AG08396 (cell line): Measurements from ENCODE around the gene MSRB3.
"Not testable (repeated sequence)": the region's sequence is repeated elsewhere in the genome, so short reads cannot be mapped to it uniquely, and the experiment has no call there.

Experiments used
- DNase-seq: peaks from one replicate; pipeline ENCODE4 v3.0.0; 2012; ENCODE audit warnings: low spot score, mixed read lengths

The MSRB3 gene

DNA sequence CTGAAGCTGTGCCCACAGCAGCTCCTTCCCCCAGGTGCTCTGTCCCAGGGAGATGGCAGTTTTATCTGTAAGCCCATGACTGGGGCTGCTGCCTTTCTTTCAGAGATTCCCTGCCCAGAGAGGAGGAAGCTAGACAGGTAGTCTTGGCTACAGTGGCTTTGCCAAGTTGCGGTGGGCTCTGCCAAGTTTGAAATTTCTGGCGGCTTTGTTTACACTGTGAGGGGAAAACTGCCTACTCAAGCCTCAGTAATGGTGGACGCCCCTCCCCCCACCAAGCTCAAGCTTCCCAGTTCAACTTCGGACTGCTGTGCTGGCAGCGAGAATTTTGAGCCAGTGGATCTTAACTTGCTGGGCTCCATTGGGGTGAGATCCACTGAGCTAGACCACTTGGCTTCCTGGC lies 124.7 kb downstream of the MSRB3 start:
- no peak for DNase-seq

DNA sequence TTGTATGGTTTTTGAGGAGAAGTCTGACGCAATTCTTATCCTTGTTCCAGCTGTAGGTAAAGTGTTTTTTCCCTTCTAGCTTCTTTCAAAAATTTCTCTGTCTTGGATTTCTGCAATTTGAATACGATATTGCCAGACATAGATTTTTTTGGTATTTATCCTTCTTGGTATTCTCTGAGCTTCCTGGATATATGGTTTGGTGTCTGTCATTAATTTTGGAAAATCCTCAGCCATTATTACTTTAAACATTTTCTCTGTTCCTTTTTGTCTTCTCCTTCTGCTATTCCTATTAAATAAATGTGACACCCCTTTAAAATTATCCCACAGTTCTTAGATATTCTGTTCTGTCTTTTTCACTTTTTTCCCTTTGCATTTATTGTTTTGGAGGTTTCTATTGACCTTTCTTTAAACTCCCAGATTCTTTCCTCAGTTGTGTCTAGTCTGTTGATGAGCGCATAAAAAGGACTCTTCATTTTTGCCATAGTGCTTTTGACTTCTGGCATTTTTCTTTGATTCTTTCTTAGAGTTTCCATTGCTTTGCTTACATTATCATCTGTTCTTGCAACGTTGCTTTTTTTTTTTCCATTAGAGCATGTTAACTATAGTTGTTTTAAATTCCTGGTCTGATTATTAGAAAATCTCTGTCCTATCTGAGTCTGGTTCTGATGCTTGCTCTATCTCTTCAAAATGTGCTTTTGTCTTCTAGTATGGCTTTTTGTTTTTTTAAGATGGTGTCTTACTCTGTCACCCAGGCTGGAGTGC lies 129.1 kb downstream of the MSRB3 start:
- no peak for DNase-seq

DNA sequence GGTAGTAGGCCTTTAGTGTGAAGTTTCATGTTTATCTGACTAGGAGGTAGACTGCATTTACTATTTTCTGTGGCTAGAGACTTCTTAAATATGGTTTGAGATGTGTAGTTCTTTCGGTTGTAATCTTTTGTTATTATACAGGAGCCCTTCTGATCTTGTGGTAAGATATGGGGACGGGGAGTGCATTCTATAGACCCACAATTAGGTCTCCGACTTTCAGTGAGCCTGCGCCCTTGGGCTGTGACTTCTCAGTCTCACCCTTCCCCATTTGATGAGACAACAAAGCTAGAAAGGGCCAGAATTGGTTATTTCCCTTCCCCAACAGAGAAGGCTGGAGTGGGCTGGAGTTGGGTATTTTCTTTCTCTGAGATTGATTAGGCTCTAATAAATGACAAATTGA lies 130.0 kb downstream of the MSRB3 start:
- DNase-seq, result no peak

DNA sequence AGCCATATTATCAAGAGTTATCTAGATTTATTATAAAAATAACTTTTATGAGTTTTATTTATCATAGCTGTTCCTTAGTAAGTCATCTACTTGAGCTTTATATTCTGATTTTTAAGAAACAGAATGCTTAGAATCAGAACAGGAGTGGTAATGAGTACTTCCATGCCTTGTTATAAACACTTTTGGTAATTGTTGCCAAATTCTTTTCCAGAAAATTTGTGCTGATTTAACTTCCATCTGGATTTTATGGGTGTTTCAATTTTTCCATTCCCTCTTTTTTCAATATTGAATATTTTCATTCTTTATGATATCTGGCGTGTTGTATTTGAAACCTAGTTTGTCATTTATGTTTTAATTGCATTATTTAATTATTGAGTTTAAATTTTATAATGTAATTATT lies 131.2 kb downstream of the MSRB3 start:
- no peak for DNase-seq

DNA sequence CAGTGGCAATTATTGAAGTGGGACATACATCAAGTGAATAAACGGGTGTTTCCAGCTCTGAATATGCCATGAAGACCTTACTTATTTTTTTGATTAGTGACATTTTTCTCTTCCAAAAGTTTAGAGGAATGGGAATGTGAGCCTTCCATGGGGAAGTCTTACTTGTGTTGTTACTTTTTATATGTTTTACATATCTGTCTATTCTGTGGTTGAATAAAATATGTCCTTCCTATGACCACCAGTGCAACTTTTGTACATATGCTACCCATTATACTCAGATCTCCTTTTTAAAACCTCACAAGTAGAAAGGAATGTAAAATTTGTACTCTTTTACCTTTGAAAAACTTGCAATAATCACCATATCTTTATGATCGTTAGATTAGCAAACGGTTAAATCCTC lies 132.7 kb downstream of the MSRB3 start:
- DNase-seq, result no peak

DNA sequence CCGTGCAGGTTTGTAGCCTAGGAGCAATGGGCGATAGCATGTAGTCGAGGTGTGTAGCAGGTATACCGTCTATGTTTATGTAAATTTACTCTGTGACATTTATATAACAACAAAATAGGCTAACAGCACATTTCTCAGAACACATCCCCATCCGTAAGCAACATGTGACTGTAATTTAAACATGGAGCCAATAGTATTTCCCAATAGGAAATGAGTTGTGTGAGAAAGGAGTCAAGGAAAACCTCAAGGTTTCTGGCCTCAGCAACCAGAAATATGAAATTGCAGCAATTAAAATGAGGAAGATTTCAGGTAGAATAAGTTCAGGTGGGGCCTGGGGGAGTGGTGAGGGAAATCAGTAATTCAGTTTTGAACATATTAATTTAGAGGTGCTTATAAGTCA lies 136.0 kb downstream of the MSRB3 start:
- no peak for DNase-seq

DNA sequence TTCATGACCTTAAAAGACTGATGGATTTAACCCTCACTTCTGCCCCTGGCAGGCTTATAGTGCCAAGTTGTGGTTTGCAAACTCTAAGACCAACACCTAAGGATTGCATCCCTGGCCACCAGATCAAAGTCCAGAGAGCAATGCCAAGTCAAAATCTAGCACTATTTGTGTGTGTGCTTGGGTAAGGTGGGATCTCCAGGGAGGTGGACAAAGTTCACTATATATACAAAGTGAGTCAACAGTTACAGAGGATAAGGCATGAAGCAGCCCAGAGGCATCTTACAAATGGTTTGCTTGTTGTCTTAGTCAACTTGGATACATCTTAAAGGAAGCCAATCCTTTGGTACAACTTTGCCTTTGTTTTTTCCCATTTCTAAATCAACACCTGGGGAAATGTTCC lies 137.3 kb downstream of the MSRB3 start:
- DNase-seq, result no peak

DNA sequence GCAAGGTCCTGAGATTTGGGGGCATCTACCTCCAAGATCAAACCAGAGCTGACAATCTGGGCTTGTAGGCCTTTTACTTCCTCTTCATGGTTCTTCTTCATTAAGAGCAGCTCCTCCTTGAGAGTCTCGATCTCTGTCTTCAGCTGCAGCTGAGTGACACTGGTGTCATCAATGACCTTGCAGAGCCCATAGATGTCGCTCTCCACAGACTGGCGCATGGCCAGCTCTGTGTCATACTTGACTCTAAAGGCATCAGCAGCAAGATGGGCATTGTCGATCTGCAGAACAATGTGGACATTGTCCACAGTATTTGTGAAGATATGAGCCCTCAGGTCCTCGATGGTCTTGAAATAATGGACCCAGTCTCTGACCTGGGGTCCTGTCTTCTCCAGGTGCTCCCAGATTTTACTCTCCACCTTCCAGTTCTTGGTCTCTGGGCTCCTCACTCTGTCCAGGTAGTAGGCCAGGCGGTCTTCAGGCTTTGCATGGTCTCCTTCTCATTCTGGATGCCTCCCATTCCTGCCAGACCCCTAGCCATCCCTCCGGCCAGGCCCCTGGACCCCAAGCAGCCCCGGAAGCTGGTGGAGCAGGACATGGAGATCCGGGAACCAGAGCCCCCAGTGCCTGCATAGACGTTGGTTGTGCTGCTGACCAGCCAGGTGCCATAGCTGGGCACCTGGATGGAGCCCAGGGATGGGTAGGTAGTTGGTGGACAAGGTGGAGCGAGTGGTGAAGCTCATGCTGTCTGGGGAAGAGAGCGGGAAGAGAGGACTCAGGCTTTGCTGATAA lies 141.0 kb downstream of the MSRB3 start:
- no peak for DNase-seq

DNA sequence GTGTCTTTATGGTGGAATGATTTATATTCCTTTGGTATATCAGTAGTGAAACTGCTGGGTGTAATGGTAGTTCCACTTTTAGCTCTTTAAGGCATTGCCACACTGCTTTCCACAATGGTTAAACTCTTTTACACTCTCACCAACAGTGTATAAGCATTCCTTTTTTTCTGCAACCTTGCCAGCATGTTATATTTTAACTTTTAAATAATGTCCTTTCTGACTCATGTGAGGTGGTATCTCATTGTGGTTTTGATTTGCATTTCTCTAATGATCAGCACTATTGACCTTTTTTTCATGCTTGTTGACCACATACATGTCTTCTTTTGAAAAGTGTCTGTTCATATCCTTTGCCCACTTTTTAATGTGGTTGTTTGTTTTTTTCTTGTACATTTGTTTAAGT lies 142.5 kb downstream of the MSRB3 start:
- DNase-seq, result no peak

DNA sequence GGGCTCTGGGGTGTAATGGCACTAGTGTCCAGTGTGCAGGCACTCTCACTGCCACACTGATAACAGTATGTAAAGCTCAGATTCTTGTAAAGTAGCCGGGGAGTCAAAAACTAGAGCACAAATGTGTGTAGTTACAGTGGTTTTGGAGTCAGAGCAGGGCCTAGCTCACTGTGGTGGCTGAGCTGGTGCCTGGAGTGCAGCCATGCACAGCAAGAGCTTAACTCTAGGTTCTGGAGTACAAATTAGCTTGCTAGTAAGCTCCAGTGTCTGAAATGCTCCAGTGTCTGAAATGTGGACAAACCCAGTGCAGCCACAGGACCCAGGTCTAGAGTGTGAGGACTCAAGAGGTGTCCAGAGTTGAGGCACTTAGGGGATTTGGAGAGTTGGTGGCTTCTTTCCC lies 149.2 kb downstream of the MSRB3 start:
- no peak for DNase-seq

DNA sequence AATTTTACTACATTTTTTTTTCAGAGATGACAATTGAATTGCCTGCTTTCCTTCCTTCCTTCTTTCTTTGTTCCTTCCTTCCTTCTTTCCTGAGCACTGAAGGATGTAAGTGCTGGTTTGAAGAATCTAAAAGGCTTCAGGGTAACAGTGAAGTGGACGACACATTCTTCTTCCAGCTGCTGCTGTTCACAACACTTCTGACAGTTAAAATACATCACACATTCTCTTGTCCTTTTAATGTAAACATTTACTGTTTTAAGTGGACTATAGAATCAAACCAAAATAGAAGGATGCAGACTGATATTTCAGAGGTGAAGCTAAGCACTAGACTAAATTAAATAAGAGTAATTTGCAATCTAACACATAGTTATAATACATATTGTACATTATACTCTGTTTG lies 151.5 kb downstream of the MSRB3 start:
- DNase-seq, result no peak

DNA sequence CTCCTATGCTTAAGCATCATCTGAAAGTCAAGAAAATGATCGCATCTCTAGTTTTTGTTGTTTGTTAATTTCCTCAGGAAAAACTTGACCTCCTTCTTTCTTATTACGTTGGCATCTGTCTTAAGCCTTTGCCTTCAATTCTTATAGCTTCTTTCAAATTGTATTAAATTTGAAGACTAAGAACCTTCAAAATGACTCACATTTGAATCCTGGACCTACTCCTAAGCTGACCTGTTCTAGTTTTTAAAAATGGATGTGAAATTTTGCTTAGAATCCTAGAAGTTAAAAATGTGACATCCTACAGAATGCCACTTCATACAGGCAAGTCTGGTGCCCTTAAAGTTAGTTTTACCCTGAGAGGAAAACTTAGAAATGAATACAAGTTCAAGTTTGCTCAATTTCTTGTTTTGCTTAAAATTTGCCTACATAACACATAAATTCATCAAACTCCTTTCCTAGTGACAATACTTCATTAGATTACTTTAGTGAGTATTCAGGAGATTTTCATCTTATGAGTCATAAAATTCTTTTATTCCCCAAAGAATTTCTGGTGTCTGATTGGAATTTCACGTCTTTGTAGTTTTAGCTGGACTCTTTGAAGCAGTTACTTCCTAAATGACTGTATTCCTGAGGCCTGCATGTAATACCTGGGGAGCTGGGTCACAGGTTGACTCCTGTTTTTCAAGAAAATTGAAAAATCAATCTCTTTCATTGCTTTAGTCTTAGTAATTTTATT lies 152.3 kb downstream of the MSRB3 start:
- peak; percentile 31 for DNase-seq

DNA sequence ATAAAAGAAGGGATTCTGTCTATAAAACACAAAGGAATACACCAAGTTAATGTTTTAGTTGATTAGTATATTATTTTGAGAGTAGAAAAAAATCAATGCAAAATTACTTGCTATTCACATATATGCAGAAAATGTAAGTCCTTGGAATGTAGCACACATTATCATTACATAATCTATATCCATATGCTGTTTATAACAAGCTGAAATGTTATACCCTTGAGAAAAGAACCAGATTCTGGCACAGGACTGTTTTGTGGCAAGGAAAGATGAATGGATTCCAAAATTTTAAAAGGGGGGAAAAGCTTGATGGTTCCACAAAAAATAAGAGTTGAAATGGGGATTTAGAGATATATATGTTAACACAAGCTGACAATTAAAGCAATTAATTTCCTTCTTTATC lies 153.6 kb downstream of the MSRB3 start:
- no peak for DNase-seq

DNA sequence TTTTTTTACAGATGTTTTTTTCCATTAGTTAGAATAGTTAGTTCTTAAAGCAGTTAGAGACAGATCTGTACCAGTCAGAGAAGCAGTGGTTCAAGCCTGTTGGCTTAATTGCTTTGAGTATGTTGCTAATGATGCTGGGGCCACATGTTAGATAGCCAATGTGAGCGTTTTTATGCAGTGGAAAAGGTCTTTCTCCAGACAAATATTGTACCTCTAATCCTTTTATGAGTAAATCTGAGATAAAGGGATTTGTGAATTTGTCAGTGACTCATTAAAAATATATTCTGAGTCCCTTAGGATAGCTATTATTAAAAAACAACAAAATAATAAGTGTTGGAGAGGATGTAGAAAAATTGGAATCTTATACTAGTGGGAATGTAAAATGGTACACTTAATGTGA lies 154.2 kb downstream of the MSRB3 start:
- no peak for DNase-seq

DNA sequence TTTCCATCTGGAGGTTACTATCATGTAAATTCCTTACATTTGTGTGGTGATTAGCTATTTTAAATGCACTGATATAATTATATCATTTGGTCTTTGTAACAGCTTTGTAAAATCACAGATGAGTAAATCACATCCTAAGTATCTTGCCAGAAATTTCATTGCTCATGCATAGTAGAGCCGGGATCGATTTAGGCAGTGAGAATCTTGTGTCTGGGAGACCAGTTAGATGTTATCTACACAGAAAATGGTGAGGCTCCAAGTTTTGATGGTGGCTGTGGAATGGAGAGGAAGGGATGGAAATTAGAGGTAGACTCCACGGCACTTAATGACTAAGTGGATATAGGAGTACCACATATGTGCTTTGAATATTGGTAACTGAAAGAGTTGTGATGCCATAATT lies 156.3 kb downstream of the MSRB3 start:
- no peak for DNase-seq

DNA sequence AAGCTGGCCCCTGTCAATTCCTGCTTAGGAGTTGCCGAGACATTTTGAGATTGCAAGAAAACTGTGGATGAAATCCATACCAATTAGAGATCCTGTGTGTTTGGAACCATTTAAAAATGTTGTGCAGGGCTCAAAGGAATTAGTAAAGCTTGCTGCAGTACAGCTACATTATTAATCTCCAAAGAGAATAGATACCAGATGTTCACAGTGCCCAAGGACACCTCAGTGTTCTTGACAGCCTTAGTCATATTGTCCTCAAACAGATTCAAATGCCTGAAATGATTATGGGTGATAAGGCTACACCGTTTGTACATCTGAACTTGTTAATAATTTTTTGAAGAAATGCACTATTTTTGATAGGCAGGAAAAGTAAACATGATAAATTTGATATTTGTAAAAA lies 164.6 kb downstream of the MSRB3 start:
- DNase-seq, result no peak

DNA sequence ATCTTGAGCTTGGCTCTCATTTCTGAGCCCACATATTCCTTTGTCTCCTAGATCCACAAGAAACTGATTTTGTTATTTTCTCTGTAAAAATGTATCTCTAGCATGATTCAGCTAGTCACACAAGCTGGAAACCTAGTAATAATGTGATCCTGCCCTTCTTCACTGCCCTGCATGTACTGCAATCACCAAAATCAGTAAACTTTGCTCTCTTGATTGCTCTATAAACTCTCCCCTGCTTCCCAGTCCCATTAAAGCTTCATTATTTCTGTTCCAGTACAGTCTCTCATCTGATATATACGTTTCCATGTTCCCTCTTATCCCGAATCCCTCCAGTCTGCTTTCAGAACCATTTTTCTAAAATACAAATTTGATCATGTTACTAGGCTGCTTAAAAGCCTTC lies 166.5 kb downstream of the MSRB3 start:
- DNase-seq, result no peak

DNA sequence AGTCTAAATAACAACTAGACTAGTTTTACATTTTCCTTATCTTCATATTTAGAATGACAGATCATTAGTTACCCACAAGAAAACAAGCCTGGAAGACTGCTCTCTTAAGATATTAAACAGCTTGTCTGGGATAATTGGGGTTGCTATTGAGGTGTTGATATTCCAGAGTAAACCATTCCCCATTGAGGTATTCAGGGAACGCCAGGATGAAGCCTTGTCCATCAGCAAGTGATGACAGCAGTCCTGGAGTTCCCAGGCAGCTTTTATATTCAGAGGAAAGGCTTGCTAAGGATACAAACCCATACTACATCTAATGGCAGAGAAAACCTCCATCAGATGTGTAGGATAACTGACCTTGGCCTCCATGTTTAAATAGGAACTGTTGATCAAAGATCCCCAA lies 168.4 kb downstream of the MSRB3 start:
- no peak for DNase-seq

DNA sequence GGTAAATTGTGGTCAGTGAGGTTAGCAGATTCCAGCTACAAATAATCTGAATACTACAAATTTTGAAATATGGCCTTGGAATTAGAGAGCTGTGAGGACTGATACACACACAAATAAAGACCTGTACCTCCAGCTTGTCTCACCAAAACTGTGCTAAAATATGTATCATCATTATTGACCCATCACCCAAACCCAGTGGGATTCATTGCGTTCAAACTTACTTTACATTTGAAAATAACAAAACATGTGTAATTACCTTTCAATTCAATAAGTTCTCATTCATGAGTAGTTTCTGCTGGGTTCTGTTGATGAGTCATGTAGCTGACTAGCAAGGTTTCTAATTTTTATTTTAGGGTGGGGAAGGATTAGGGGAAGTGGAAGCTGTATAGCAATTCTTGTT lies 170.9 kb downstream of the MSRB3 start:
- peak; percentile 13 for DNase-seq

DNA sequence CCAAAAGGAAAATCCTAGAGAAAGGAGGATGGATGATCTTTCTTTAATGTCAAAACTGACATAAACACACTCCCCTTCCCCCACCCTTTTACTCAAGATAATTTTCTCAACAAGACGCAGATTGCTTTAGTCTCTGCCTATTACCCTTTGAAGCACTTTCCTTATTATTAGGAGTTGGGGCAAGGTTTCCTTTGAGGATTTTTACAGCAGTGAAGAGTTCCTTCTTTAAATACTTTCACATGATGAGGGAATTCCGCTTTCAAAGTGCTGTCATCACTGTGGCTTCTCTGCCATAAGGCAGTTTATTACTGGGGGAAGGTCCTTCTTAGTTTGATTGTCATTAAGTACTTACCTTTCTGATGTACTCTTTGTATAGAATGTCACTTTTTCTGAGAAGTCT lies 172.1 kb downstream of the MSRB3 start:
- DNase-seq, result no peak

DNA sequence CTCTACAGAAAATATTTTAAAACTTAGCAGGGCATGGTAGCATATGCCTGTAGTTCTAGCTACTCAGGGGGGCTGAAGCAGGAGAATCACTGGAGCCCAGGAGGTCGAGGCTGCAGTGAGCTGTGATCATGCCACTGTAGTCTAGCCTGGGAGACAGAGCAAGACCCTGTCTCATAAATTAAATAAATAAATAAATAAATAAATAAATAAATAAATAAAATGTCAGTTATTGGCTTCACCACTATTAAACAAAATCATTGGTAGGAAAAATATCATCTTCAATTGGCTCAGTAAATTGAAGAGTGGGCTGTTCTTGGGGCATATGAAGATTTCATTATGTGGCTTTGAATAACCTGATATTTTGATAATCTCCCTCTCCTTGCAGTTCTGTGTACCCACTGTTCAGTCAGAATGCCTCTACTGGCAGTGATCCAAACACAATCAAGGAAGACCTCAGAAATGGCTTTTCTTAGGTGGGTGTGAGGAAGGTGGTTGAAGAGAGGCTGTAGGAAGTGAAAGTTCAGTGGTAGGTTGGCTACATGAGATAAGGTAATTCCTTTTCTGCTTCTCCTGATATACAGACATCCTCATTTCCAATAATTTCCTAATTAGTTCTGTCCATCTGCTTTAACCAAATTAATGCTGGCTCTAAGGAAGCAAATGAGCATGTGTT lies 175.8 kb downstream of the MSRB3 start:
- no peak for DNase-seq

DNA sequence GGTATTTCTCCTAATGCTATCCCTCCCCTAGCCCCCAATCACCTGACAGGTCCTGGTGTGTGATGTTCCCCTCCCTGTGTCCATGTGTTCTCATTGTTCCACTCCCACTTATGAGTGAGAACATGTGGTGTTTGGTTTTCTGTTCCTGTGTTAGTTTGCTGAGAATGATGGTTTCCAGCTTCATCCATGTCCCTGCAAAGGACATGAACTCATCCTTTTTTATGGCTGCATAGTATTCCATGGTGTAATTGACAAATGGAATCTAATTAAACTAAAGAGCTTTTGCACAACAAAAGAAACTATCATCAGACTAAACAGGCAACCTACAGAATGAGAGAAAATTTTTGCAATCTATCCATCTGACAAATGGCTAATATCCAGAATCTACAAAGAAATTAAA lies 178.9 kb downstream of the MSRB3 start:
- not testable (repeated sequence) for DNase-seq

DNA sequence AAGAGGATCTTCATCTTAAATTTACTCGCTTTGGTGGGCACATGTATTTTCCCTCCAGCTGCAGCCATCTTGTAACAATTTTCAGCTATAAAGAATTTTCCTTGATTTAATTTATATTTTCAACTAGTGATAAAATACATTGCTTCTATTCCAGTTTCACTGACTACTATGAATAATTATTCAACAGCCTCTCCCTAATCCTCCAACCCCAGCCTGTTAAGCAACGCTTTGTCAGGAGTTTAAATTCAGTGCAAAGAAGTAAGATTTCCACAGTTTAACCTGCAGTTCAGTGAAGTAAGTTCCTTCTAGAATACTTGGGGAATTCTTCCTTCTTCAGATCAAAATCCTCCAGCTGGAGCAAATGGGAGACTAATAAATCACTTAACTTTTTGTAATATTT lies 180.2 kb downstream of the MSRB3 start:
- no peak for DNase-seq
